BLaER1 treated with 17β-estradiol and CSF1 and Interleukin-3, amounts not matched to agents 10 nM and 100 nM (cell line): ENCODE measurements around the gene RNF225.
"Not testable (repeated sequence)": the region's sequence is repeated elsewhere in the genome, so short reads cannot be mapped to it uniquely, and the experiment has no call there.

Source experiments
- H3K27ac ChIP-seq, 11 experiments: shearing (Covaris generic); formaldehyde crosslinking; 2 replicates each; pipeline ENCODE4 v1.8.1; 2022
- H3K27me3 ChIP-seq, 11 experiments: shearing (Covaris generic); formaldehyde crosslinking; 2 replicates each; pipeline ENCODE4 v1.8.1; 2022
- H3K36me3 ChIP-seq, 11 experiments: shearing (Covaris generic); formaldehyde crosslinking; 2 replicates each; pipeline ENCODE4 v1.8.1; 2022
- H3K4me1 ChIP-seq, 10 experiments: shearing (Covaris generic); formaldehyde crosslinking; 2 replicates each; pipeline ENCODE4 v1.8.1; 2022
- H3K4me2 ChIP-seq, 11 experiments: shearing (Covaris generic); formaldehyde crosslinking; 2 replicates each; pipeline ENCODE4 v1.8.1; 2022
- H3K4me3 ChIP-seq, 10 experiments: shearing (Covaris generic); formaldehyde crosslinking; 2 replicates each; pipeline ENCODE4 v1.8.1; 2022
- H3K9ac ChIP-seq, 11 experiments: shearing (Covaris generic); formaldehyde crosslinking; 2 replicates each; pipeline ENCODE4 v1.8.1; 2022
- H3K9me3 ChIP-seq, 11 experiments: shearing (Covaris generic); formaldehyde crosslinking; replicated peaks in 1 of 11; 2 replicates each; pipeline ENCODE4 v1.8.1; 2022
- H4K20me1 ChIP-seq, 11 experiments: shearing (Covaris generic); formaldehyde crosslinking; 2 replicates each; pipeline ENCODE4 v1.8.1; 2022
- Cebpa-rat ChIP-seq, 11 experiments: shearing (Covaris generic); IDR thresholded peaks; 2 replicates each; pipeline ENCODE4 v1.8.1; 2022

The RNF225 gene

DNA sequence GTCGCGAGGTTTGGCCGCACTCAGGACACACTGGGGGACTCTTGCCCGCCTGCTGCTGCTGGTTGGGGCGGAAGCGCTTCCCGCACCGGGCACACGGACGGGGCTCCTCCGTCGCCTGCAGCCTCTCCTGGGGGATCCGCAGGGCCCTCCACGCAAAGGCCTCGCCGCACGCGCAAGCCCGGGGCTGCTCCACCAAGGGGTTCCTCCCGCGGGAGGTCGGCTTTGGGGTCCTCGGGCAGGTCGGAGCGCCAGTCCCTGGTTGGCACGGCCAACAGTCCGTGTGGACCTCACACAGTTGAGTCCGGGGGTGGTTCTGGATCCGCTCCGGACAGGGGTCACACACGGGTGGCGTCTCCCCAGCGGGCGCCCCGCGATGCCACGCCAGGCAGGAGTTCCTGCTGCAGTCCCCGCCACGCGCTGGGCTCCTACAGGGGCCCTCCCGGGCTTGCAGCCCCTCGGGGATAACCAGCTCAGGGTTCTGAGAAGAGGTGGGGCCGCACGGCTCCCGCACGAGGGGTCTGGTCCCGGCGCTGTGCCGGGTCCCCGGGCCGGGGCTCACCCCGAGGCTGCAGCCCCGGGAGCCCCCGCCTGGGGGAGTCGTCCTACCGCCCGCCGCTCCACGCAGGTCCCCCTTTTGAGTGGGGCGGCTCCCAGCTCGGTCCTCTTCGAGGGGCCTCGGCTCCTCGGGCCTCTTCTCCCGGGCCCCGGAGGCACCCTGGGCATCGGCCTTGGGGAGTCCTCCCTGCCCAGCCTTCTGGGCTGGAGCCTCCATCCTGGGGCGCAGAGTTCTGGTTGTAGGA lies 26.7 kb upstream of the RNF225 start:
- H3K4me2 ChIP-seq = no peak overlapping the region
- H3K27me3 ChIP-seq = no peaks in the 10 kb centered on the region
- no peak for TF ChIP-seq Cebpa-rat (IDR thresholded peaks at IDR 0.05)
- peaks cover 11 to 27% (median 24%) of the 10 kb centered on the region in 11 experiments; a peak in 18 of 22 replicates for H3K36me3 ChIP-seq
- no peaks in the 10 kb centered on the region; a peak in 2 of 22 replicates for H4K20me1 ChIP-seq
- H3K27ac ChIP-seq = no peak overlapping the region
- no peak overlapping the region for H3K4me3 ChIP-seq
- H3K9me3 ChIP-seq = no peaks in the 10 kb centered on the region; a peak in 1 of 22 replicates
- peaks cover 14 to 46% (median 36%) of the 10 kb centered on the region in 10 experiments for H3K4me1 ChIP-seq
- no peak overlapping the region; a peak in 1 of 22 replicates for H3K9ac ChIP-seq

DNA sequence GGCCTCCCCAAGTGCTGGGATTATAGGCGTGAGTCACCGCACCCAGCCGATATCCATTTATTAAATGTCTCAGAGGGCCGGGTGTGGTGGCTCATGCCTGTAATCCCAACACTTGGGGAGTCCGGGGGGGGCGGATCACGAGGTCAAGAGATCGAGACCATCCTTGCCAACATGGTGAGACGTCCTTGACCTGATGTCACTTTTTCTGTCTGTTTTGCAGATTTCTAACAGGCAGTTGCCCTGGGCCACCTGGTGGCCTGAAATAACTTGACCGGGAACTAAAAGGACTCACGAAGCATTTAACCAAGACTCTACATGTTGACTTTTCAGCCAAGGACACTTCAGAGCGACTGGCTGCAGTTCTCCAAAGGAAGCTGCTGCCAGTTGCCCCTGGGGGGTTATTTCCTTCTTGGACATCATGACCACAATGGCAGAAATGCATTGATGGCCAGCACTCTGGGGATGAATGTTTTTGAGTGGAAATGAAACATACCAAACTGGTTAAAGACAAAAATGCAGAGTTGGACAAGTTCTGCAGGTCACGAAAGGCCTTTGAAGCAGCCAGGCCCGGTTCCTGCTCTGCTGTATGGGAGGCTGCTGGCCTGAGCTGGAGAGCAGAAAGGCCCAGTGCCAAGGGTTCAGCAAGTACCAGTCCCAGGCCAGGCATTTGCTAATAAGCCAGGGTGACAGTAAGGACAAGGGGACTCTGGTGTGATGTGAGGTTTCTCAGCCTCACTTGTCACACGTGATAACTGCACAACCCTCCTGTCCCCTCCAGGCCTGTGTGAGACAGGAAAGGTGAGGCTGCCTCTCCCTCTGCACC lies 22.9 kb upstream of the RNF225 start:
- Histone ChIP-seq H3K9me3 (no peaks in the 10 kb centered on the region; a peak in 1 of 22 replicates), H3K27me3 (no peaks in the 10 kb centered on the region), H4K20me1 (no peaks in the 10 kb centered on the region; a peak in 2 of 22 replicates), H3K4me3 (no peak overlapping the region), H3K4me2 (peak overlapping the region in 5 of 11 experiments; percentile 2 to 24 (median 15); a peak in 6 of 22 replicates), H3K27ac (no peak overlapping the region), H3K9ac (peak overlapping the region in 4 of 11 experiments; percentile 4 to 47 (median 14); a peak in 2 of 22 replicates), H3K4me1 (peaks cover 0 to 11% (median 8%) of the 10 kb centered on the region in 10 experiments; a peak in 10 of 20 replicates), H3K36me3 (peaks cover 11 to 21% (median 17%) of the 10 kb centered on the region in 11 experiments; a peak in 18 of 22 replicates)
- TF ChIP-seq Cebpa-rat (IDR thresholded peaks at IDR 0.05) = no peak

DNA sequence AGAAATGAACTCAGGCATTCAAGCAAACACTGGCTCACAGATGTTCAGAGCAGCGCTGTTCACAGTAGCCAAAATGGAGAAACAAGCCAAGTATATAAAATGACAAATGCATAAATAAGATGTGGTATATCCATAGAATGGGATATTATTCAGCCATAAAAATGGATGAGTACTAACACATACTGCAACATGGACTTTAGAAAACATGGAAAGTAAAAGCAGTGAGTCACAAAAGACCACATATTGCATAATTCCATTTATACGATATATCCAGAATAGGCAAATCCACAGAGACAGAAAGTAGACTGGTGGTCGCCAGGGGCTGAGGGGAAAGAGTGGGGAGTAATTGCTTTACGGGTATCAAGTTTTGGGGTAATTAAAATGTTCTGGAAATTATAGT lies 21.3 kb upstream of the RNF225 start:
- no peak overlapping the region for H3K4me3 ChIP-seq
- no peak overlapping the region for H3K27ac ChIP-seq
- H3K4me2 ChIP-seq = no peak overlapping the region
- no peak; a peak in 1 of 22 replicates for TF ChIP-seq Cebpa-rat (IDR thresholded peaks at IDR 0.05)
- no peak overlapping the region for H3K9ac ChIP-seq
- no peaks in the 10 kb centered on the region for H3K9me3 ChIP-seq
- no peaks in the 10 kb centered on the region for H3K27me3 ChIP-seq
- H3K36me3 ChIP-seq = peaks cover 0 to 4% (median under 1%) of the 10 kb centered on the region in 11 experiments; a peak in 6 of 22 replicates
- H3K4me1 ChIP-seq = peaks cover 6 to 21% (median 15%) of the 10 kb centered on the region in 10 experiments
- no peaks in the 10 kb centered on the region; a peak in 2 of 22 replicates for H4K20me1 ChIP-seq

DNA sequence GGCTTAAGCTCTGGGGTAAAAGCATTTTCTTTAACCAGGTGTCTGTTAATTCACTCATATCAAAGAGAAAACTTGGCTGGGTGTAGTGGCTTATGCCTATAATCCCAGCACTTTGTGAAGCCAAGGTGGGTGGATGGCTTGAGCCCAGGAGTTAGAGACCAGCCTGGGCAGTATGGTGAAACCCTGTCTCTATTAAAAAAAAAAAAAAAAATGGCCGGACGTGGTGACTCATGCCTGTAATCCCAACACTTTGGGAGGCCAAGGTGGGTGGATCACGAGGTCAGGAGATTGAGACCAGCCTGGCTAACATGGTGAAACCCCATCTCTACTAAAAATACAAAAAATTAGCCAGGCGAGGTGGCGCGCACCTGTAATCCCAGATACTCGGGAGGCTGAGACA lies 18.7 kb upstream of the RNF225 start:
- H3K4me2 ChIP-seq, H3K9ac ChIP-seq, H4K20me1 ChIP-seq, H3K4me3 ChIP-seq, H3K36me3 ChIP-seq, H3K27me3 ChIP-seq, H3K27ac ChIP-seq, H3K9me3 ChIP-seq: not testable (repeated sequence)
- peaks cover 16 to 36% (median 31%) of the 10 kb centered on the region in 10 experiments for H3K4me1 ChIP-seq

DNA sequence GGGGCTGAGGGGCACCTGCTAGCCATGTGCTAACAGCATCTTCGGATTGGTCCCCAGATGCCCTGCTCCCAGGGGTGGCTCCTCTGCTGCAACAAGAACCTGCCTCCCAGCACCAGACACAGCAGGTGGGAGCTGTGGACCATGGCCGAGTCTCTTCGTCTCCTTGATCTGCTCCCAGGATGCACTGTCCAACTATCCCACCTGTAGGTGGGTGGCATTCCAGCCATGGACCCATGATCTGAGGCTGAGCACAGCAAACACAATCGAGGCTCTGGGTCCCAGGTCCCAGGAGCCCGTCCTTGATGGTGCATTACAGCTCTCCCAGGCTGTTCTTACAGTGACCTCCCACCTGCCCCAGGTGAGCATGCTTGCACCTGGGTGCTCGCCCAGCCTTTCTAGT lies 16.2 kb upstream of the RNF225 start:
- Histone ChIP-seq H3K4me2 (peak overlapping the region; percentile 78 to 100 (median 98)), H3K4me1 (peaks cover 35 to 51% (median 47%) of the 10 kb centered on the region in 10 experiments), H3K9ac (peak overlapping the region in 7 of 11 experiments; percentile 81 to 96 (median 92); a peak in 12 of 22 replicates), H3K9me3 (no peaks in the 10 kb centered on the region), H3K4me3 (peak overlapping the region in 7 of 10 experiments; percentile 68 to 82 (median 78); a peak in 6 of 20 replicates), H4K20me1 (no peaks in the 10 kb centered on the region), H3K27ac (no peak overlapping the region; a peak in 1 of 22 replicates), H3K27me3 (no peaks in the 10 kb centered on the region), H3K36me3 (no peaks in the 10 kb centered on the region)
- TF ChIP-seq Cebpa-rat (IDR thresholded peaks at IDR 0.05) = no peak

DNA sequence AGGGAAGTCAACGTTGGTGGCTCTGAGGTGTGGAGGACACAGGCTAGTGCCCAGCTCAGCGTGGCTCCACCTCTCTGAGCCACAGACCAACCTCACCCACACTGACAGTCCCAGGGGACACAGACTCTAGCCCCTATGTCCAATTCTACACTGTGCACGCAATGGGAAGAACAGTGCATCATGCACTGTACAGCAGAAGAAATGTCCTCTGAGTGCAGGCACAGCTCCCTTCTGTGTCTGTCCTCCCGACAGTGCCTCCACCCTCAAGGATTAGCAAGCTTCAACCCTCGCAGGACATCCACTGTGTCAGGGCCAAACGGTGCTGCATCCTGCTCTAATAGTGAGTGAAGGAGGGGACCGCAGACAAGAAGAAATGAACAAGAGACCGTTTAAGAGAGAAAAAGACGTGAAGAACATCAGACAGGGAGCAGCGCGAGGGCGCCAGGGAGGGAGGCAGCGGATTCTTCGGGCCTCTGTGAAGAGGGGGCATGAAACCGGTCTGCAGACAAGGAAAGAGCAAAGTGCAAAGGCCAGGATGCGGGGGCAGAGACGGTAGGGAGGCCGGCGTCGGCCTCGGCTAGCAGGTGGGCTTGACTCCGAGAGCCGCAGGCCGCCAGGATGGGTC lies 15.3 kb upstream of the RNF225 start:
- no peaks in the 10 kb centered on the region for H3K9me3 ChIP-seq
- peak overlapping the region; percentile 65 to 82 (median 75) for H3K4me3 ChIP-seq
- H3K27me3 ChIP-seq = no peaks in the 10 kb centered on the region
- TF ChIP-seq Cebpa-rat (IDR thresholded peaks at IDR 0.05) = no peak
- H3K9ac ChIP-seq = peak overlapping the region; percentile 81 to 96 (median 89)
- peak overlapping the region; percentile 70 to 96 (median 93) for H3K27ac ChIP-seq
- no peaks in the 10 kb centered on the region for H3K36me3 ChIP-seq
- peaks cover 41 to 57% (median 52%) of the 10 kb centered on the region in 10 experiments for H3K4me1 ChIP-seq
- peak overlapping the region; percentile 78 to 100 (median 98) for H3K4me2 ChIP-seq
- no peaks in the 10 kb centered on the region for H4K20me1 ChIP-seq

DNA sequence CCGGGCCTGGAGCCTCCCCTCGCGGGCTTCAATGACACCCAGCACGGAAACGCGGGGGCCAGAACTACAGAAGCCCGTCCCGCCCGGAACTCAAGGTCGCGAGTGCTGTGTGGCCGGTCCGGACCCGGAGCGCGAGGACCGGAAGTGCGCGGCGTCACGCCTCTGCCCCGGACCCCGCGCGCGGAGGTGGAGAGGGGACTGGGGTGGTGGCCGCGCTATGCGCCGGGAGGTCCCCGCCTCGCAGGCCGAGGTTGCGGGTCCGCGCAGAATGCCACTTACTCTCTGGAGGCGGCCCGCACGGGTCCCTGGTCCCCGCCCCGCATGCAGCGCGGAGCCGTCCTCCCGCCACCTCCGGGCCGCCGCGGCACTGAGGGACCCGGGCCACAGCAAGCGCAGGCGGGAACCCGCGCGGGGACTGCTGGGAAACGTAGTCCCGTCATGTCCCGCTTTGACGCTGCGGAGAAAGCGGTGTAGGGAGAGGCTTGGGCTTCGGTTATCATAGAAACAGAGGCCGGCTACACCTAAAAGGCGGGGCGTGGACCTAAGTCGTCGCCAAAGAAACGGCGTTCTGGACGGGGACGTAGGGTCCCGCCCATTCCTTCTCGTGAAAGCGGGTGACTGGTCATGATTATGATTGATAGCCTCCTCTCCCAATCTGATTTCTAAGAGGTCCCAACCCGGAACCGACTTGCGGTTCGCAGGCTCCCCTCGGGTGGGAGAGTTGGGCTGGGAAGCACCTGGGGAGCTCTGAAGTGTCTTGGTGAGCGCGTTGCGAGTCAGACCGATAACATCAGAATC lies 14.6 kb upstream of the RNF225 start, which contains the start of gene ZNF837:
Gene ZNF837, minus strand, starts transcription at position 369 of the 798 bp plus-strand sequence. CDS start 11,698 bp downstream, outside the sequence.
- no peaks in the 10 kb centered on the region for H4K20me1 ChIP-seq
- H3K9me3 ChIP-seq = no peaks in the 10 kb centered on the region
- no peaks in the 10 kb centered on the region for H3K36me3 ChIP-seq
- peak within 1 kb of the TSS; percentile 70 to 96 (median 93) for H3K27ac ChIP-seq
- H3K4me1 ChIP-seq = peaks cover 48 to 64% (median 59%) of the 10 kb centered on the region in 10 experiments
- peak within 1 kb of the TSS; percentile 81 to 96 (median 89) for H3K9ac ChIP-seq
- no peak for TF ChIP-seq Cebpa-rat (IDR thresholded peaks at IDR 0.05)
- H3K4me2 ChIP-seq = peak within 1 kb of the TSS; percentile 81 to 100 (median 98)
- peak within 1 kb of the TSS; percentile 65 to 82 (median 75) for H3K4me3 ChIP-seq
- no peaks in the 10 kb centered on the region for H3K27me3 ChIP-seq
